HT-29 (cell line): Measurements from ENCODE around the gene GRIFIN. TPM values are rescaled to one million over a fixed set of nuclear protein-coding genes. Genes with fewer than 3 reads are reported as not detected.

ENCODE experiments used
- DNase-seq: peaks from one replicate; pipeline ENCODE4 v3.0.0-alpha.2; 2015; ENCODE audit warnings: low spot score
- total RNA-seq: library from RNA; depleted of rRNA; stranded (reverse); fragments of >200 nt; shearing (Covaris generic); gene quantifications from 2 replicates; pipeline ENCODE4 v1.2.3, GENCODE V29; 2014; rRNA removed

The GRIFIN gene
- total RNA-seq = not detected in 2 replicates

- DNase-seq = no peak
Observed at GRCh38 chr7:2476298-2476697, at the start of gene GRIFIN. Gene GRIFIN, minus strand, starts transcription at chr7:2476398. Its CDS starts 15 bp downstream, at chr7:2476383.

- no peak for DNase-seq
Observed at GRCh38 chr7:2524808-2525657, 48.8 kb upstream of the GRIFIN start.

- peak; percentile 99 for DNase-seq
Observed at GRCh38 chr7:2523941-2524807, 48.0 kb upstream of the GRIFIN start.

GRCh38 chr7:2523461-2523936 lies 47.3 kb upstream of the GRIFIN start:
- DNase-seq = peak; percentile 84

GRCh38 chr7:2522780-2523433 lies 46.7 kb upstream of the GRIFIN start:
- peak; percentile 91 for DNase-seq

- DNase-seq = peak; percentile 62
Observed at GRCh38 chr7:2521952-2522591, 45.9 kb upstream of the GRIFIN start.

- DNase-seq = peak; percentile 30
Observed at GRCh38 chr7:2521341-2521745, 45.1 kb upstream of the GRIFIN start.

GRCh38 chr7:2520761-2521290 lies 44.6 kb upstream of the GRIFIN start:
- peak; percentile 41 for DNase-seq

- peak; percentile 87 for DNase-seq
Observed at GRCh38 chr7:2520131-2520760, 44.0 kb upstream of the GRIFIN start.

GRCh38 chr7:2519119-2519930 lies 43.1 kb upstream of the GRIFIN start, which contains the start of gene LFNG:
Gene LFNG, plus strand, starts transcription at chr7:2519774. Its CDS starts 88 bp downstream, at chr7:2519862.
- DNase-seq = peak; percentile 96

GRCh38 chr7:2518737-2519118 lies 42.5 kb upstream of the GRIFIN start:
- DNase-seq = no peak

GRCh38 chr7:2517678-2518507 lies 41.7 kb upstream of the GRIFIN start:
- peak; percentile 29 for DNase-seq

GRCh38 chr7:2517026-2517425 lies 40.8 kb upstream of the GRIFIN start:
- no peak for DNase-seq

- DNase-seq = no peak
Observed at GRCh38 chr7:2516194-2516555, 40.0 kb upstream of the GRIFIN start.

GRCh38 chr7:2515424-2516193 lies 39.4 kb upstream of the GRIFIN start:
- DNase-seq = no peak

- no peak for DNase-seq
Observed at GRCh38 chr7:2514473-2515423, 38.5 kb upstream of the GRIFIN start.

GRCh38 chr7:2513702-2514101 lies 37.5 kb upstream of the GRIFIN start:
- DNase-seq = no peak
